ENCODE data around the gene SGPP2.

Gene SGPP2

DNA sequence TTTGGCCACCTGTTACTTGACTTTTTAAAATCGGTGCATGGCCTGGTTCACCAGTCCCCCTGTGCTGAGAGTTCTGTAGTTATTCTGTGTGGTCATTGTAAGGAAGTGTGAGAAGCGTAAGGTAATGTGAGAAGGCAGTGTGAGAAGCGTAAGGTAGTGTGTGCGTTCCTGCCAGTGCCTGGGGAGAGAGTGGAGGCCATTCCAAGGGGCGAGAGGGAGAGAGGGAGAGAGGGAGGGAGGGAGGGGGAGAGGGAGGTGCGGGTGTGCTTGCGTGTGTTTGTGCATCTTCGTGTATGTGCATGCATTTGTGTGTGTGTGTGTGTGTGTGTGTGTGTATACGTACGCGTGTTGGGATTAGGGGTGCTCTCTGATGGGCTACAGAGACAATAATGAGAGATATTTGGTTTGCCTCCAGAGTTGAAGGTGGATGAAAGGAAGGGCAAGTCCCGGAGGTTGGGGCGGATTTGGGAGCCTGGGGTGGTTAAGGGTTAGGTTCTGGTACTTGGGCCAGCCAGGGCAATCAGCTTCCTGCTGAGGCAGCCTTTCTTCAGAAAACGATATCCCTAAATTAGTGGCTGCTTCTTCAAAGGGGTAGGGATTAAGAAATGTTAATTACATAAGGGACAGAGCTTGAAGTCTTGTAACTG, 53.7 kb downstream of the SGPP2 start:
- H3K4me3 ChIP-seq (ENCODE audit: low read depth in 1 of 2, low read length in 1 of 2), result no peak overlapping the region

DNA sequence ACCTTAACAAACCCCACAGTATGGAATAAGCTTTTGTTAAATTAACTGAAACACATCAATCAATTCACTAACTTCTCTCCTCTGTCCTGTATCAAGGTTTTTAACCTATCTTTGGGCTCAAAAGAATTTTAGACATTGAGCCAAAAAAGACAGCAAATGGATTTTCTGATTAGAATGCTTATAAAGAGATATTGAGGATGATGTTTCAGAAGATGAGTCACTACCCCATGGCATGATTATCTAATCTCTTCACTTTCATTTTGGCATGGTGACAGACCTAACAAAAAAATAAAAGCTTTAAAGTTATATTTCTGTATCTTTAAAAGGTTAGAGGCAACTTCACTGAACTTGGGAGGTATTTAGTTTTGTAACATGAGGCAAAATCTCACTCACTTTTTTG, 55.5 kb downstream of the SGPP2 start:
- H3K4me3 ChIP-seq (ENCODE audit: low read depth in 1 of 2, low read length in 1 of 2), result no peak overlapping the region
- TF ChIP-seq, protein P1, sequence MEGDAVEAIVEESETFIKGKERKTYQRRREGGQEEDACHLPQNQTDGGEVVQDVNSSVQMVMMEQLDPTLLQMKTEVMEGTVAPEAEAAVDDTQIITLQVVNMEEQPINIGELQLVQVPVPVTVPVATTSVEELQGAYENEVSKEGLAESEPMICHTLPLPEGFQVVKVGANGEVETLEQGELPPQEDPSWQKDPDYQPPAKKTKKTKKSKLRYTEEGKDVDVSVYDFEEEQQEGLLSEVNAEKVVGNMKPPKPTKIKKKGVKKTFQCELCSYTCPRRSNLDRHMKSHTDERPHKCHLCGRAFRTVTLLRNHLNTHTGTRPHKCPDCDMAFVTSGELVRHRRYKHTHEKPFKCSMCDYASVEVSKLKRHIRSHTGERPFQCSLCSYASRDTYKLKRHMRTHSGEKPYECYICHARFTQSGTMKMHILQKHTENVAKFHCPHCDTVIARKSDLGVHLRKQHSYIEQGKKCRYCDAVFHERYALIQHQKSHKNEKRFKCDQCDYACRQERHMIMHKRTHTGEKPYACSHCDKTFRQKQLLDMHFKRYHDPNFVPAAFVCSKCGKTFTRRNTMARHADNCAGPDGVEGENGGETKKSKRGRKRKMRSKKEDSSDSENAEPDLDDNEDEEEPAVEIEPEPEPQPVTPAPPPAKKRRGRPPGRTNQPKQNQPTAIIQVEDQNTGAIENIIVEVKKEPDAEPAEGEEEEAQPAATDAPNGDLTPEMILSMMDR (IDR thresholded peaks at IDR 0.05), result no peak
- no peaks in the 10 kb centered on the region for H3K36me3 ChIP-seq
- no peak overlapping the region for H3K27ac ChIP-seq
- no peaks in the 10 kb centered on the region for H3K4me1 ChIP-seq (ENCODE audit: control insufficient read depth in 1 of 2, insufficient read depth in 1 of 2, low read depth in 1 of 2, low read length in 1 of 2)
- peaks cover 45% of the 10 kb centered on the region for H3K27me3 ChIP-seq
- H3K9me3 ChIP-seq, result no peaks in the 10 kb centered on the region

More for the DNA sequence above, 53.7 kb downstream of the SGPP2 start:
- H3K4me1 ChIP-seq (ENCODE audit: control insufficient read depth in 1 of 2, insufficient read depth in 1 of 2, low read depth in 1 of 2, low read length in 1 of 2), result no peaks in the 10 kb centered on the region
- H3K27ac ChIP-seq, result no peak overlapping the region
- H3K27me3 ChIP-seq, result peaks cover 27% of the 10 kb centered on the region
- no peaks in the 10 kb centered on the region for H3K36me3 ChIP-seq
- H3K9me3 ChIP-seq, result no peaks in the 10 kb centered on the region
- TF ChIP-seq, protein P1 (IDR thresholded peaks at IDR 0.05), result no peak

DNA sequence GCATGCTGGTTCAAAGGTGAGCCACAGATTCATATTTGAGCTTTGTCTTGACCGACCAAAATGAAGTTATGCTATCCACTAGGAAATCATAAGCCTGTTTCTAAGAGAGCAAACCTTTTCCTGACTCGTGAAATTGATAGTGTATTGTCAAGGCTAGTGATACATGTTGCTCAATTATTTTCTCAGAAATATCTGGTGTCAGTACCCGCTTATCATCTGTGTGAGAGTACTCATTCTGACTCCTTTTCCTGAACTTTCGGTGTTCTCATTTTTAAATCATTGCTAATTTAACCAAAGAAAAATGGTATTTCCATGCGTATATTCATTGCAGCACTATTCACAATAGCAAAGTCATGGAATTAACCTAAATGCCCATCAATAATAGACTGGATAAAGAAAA, 56.2 kb downstream of the SGPP2 start:
- Histone ChIP-seq H3K36me3 (no peaks in the 10 kb centered on the region), H3K27me3 (peaks cover 47% of the 10 kb centered on the region), H3K9me3 (no peaks in the 10 kb centered on the region), H3K4me1 (ENCODE audit: control insufficient read depth in 1 of 2, insufficient read depth in 1 of 2, low read depth in 1 of 2, low read length in 1 of 2) (no peaks in the 10 kb centered on the region), H3K4me3 (ENCODE audit: low read depth in 1 of 2, low read length in 1 of 2) (no peak overlapping the region), H3K27ac (no peak overlapping the region)
- TF ChIP-seq, protein P1 (IDR thresholded peaks at IDR 0.05), result no peak

DNA sequence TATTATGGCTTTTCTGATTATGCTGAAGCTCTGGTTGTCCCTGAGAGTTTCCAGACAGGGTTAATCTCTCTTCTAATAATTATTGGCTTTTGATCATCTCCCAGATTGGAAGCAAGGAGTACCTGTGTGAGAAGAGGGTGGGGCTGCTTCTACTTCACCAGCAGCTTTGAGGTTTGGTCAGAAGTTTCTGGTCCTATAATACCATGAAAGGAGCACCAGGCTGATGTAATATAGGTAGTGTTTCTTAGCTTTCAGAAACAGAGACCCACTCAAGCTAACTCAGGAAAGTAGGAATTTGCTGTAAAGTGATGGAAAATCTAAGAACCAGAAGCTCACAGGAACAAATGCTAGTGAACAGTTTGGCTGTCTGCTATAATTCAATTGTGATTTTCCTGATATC, 57.6 kb downstream of the SGPP2 start:
- no peaks in the 10 kb centered on the region for H3K4me1 ChIP-seq (ENCODE audit: control insufficient read depth in 1 of 2, insufficient read depth in 1 of 2, low read depth in 1 of 2, low read length in 1 of 2)
- no peak overlapping the region for H3K4me3 ChIP-seq (ENCODE audit: low read depth in 1 of 2, low read length in 1 of 2)
- no peaks in the 10 kb centered on the region for H3K9me3 ChIP-seq
- H3K27ac ChIP-seq, result no peak overlapping the region
- TF ChIP-seq, protein P1 (IDR thresholded peaks at IDR 0.05), result no peak
- no peaks in the 10 kb centered on the region for H3K36me3 ChIP-seq
- peaks cover 47% of the 10 kb centered on the region for H3K27me3 ChIP-seq

- TF ChIP-seq, protein P1 (IDR thresholded peaks at IDR 0.05), result no peak
- peaks cover 47% of the 10 kb centered on the region for H3K27me3 ChIP-seq
- no peaks in the 10 kb centered on the region for H3K36me3 ChIP-seq
- H3K27ac ChIP-seq, result no peak overlapping the region
- H3K9me3 ChIP-seq, result no peaks in the 10 kb centered on the region
- no peaks in the 10 kb centered on the region for H3K4me1 ChIP-seq (ENCODE audit: control insufficient read depth in 1 of 2, insufficient read depth in 1 of 2, low read depth in 1 of 2, low read length in 1 of 2)
- no peak overlapping the region for H3K4me3 ChIP-seq (ENCODE audit: low read depth in 1 of 2, low read length in 1 of 2)
These were observed 59.2 kb downstream of the SGPP2 start for GRCh38 chr2:222483513-222484039.

All from neutrophil (primary cell).